Tibial nerve (tissue), 4 donors: ENCODE results near the gene SLC48A1.

Experiments used
- CTCF ChIP-seq, 5 experiments: fragments of 200-600 bp in 3 of 5; fragments of 450-650 bp in 2 of 5; sonication (generic) in 3 of 5; IDR thresholded peaks; one replicate each; pipeline ENCODE4 v1.5.1; 2016 to 2019; ENCODE audit warnings: antibody characterized with exemption in 5 of 5, mild to moderate bottlenecking in 3 of 5, moderate library complexity in 2 of 5
- EP300 ChIP-seq, 2 donors: sonication (generic); formaldehyde crosslinking; IDR thresholded peaks; one replicate each; pipeline ENCODE4 v1.6.1; 2017; ENCODE audit warnings: antibody characterized with exemption in 2 of 2, mild to moderate bottlenecking in 1 of 2
- POLR2A ChIP-seq, 2 donors: fragments of 450-650 bp; IDR thresholded peaks; one replicate each; pipeline ENCODE4 v1.6.1; 2017; ENCODE audit warnings: antibody characterized with exemption in 2 of 2, mild to moderate bottlenecking in 2 of 2, moderate library complexity in 2 of 2

GRCh38 chr12:47801170-47801903 lies 28.3 kb downstream of the SLC48A1 start:
- TF ChIP-seq POLR2A (IDR thresholded peaks at IDR 0.05): no peak
- no peak for TF ChIP-seq EP300 (IDR thresholded peaks at IDR 0.05)
- peak in 3 of 5 experiments; percentile 21 to 43 (median 26) for TF ChIP-seq CTCF (IDR thresholded peaks at IDR 0.05)
